Activated CD8-positive, alpha-beta memory T cell treated with anti-CD3 and anti-CD28 coated beads for 24 hours (primary cell): ENCODE results near the gene WNT11.
"Not testable (repeated sequence)": the region's sequence is repeated elsewhere in the genome, so short reads cannot be mapped to it uniquely, and the experiment has no call there.

Experiments
- DNase-seq: peaks from one replicate; pipeline ENCODE4 v3.0.0-alpha.2; 2020

The WNT11 gene

GRCh38 chr11:76201056-76201455 is 5.2 kb downstream of the WNT11 start:
- DNase-seq = no peak

GRCh38 chr11:76200006-76200940 is 6.0 kb downstream of the WNT11 start:
- DNase-seq = no peak

- not testable (repeated sequence) for DNase-seq
Measured at GRCh38 chr11:76198691-76199090, 7.6 kb downstream of the WNT11 start.

- DNase-seq = no peak
Measured at GRCh38 chr11:76197941-76198640, 8.2 kb downstream of the WNT11 start.

GRCh38 chr11:76197332-76197731 is 9.0 kb downstream of the WNT11 start:
- DNase-seq = no peak

GRCh38 chr11:76196849-76197248 is 9.5 kb downstream of the WNT11 start:
- DNase-seq = no peak

GRCh38 chr11:76194872-76195668 is 11.2 kb downstream of the WNT11 start:
- DNase-seq = no peak

GRCh38 chr11:76193219-76193618 is 13.1 kb downstream of the WNT11 start:
- DNase-seq = no peak

GRCh38 chr11:76190376-76190775 is 15.9 kb downstream of the WNT11 start:
- no peak for DNase-seq

GRCh38 chr11:76189682-76190081 is 16.6 kb downstream of the WNT11 start:
- DNase-seq = no peak

GRCh38 chr11:76188873-76189272 is 17.4 kb downstream of the WNT11 start:
- no peak for DNase-seq

GRCh38 chr11:76186776-76187279 is 19.5 kb downstream of the WNT11 start:
- no peak for DNase-seq

- no peak for DNase-seq
Measured at GRCh38 chr11:76185931-76186401, 20.3 kb downstream of the WNT11 start.

- DNase-seq = no peak
Measured at GRCh38 chr11:76185511-76185910, 20.8 kb downstream of the WNT11 start.

GRCh38 chr11:76184551-76184993 is 21.7 kb downstream of the WNT11 start:
- DNase-seq = no peak

- no peak for DNase-seq
Measured at GRCh38 chr11:76181371-76181770, 24.9 kb downstream of the WNT11 start.

GRCh38 chr11:76179147-76179546 is 27.2 kb downstream of the WNT11 start:
- DNase-seq = no peak

- DNase-seq = no peak
Measured at GRCh38 chr11:76177250-76177686, 29.0 kb downstream of the WNT11 start.

- DNase-seq = no peak
Measured at GRCh38 chr11:76176463-76176862, 29.8 kb downstream of the WNT11 start.

GRCh38 chr11:76175783-76176182 is 30.5 kb downstream of the WNT11 start:
- no peak for DNase-seq

- DNase-seq = no peak
Measured at GRCh38 chr11:76174330-76174729, 32.0 kb downstream of the WNT11 start.

GRCh38 chr11:76173663-76174062 is 32.6 kb downstream of the WNT11 start:
- no peak for DNase-seq

- DNase-seq = no peak
Measured at GRCh38 chr11:76172583-76172982, 33.7 kb downstream of the WNT11 start.
